A673 (cell line): Measurements from ENCODE around the gene TTLL12. TPM values are rescaled to one million over a fixed set of nuclear protein-coding genes. Genes with fewer than 3 reads are reported as not detected.

Experiments used
- BruUV-seq: library from RNA; stranded (reverse); fragments of 400-500 nt; replicated peaks from 2 replicates; lab custom pipeline; 2021; lab: Mats Ljungman, UMichigan
- CTCF ChIA-PET: fragments of 300-600 bp; sonication (Branson Sonifier 250); formaldehyde crosslinking; loops from one replicate; lab custom pipeline; 2022; ENCODE audit warnings: antibody characterized with exemption; lab: Charles Lee
- POLR2A ChIA-PET: fragments of 300-600 bp; sonication (Branson Sonifier 250); formaldehyde crosslinking; loops from one replicate; lab custom pipeline; 2022; ENCODE audit warnings: antibody characterized with exemption; ENCODE audit not compliant: low non-redundant PET; lab: Charles Lee
- DNase-seq: peaks from one replicate; pipeline ENCODE4 v3.0.0-alpha.2; 2015; ENCODE audit warnings: low spot score
- H3K27ac ChIP-seq: fragments of 200-600 bp; sonication (generic); 2 replicates; pipeline ENCODE4 v1.5.1; 2016; ENCODE audit warnings: mixed run types, low read depth, mild to moderate bottlenecking, mixed read lengths, antibody characterized with exemption, low read length; ENCODE audit not compliant: poor library complexity, severe bottlenecking
- H3K27me3 ChIP-seq: fragments of 200-600 bp; sonication (generic); replicated peaks from 2 replicates; pipeline ENCODE4 v1.6.1; 2017; ENCODE audit warnings: mixed run types, low read depth, mild to moderate bottlenecking, mixed read lengths, antibody characterized with exemption, low read length; ENCODE audit not compliant: insufficient read depth, poor library complexity
- H3K36me3 ChIP-seq: fragments of 200-600 bp; sonication (generic); 2 replicates; pipeline ENCODE4 v1.6.1; 2016; ENCODE audit warnings: mixed run types, mild to moderate bottlenecking, mixed read lengths, antibody characterized with exemption, low read length; ENCODE audit not compliant: insufficient read depth, poor library complexity, severe bottlenecking
- H3K4me1 ChIP-seq: fragments of 200-600 bp; sonication (generic); 2 replicates; pipeline ENCODE4 v1.6.1; 2017; ENCODE audit warnings: mixed run types, mild to moderate bottlenecking, mixed read lengths, antibody characterized with exemption, low read length; ENCODE audit not compliant: insufficient read depth, poor library complexity, severe bottlenecking
- H3K4me3 ChIP-seq: fragments of 200-600 bp; sonication (generic); 2 replicates; pipeline ENCODE4 v1.5.1; 2016; ENCODE audit warnings: low read depth, mixed run types, mild to moderate bottlenecking, mixed read lengths, low read length; ENCODE audit not compliant: poor library complexity, severe bottlenecking
- H3K9me3 ChIP-seq: fragments of 200-600 bp; sonication (generic); 2 replicates; pipeline ENCODE4 v1.6.1; 2016; ENCODE audit warnings: mixed run types, low read depth, mild to moderate bottlenecking, mixed read lengths, antibody characterized with exemption, low read length; ENCODE audit not compliant: poor library complexity, severe bottlenecking
- EZH2 ChIP-seq: fragments of 200-600 bp; sonication (generic); IDR thresholded peaks from 2 replicates; pipeline ENCODE4 v1.6.1; 2017; ENCODE audit warnings: borderline replicate concordance, low read depth, mild to moderate bottlenecking, mixed read lengths, antibody characterized with exemption, low read length; ENCODE audit not compliant: poor library complexity, severe bottlenecking
- intact Hi-C: fragments of 100-400 bp; cut with micrococcal nuclease; formaldehyde crosslinking; loops from one replicate; pipeline ENCODE4 v1.10.0; 2022; ENCODE audit not compliant: unreplicated experiment
- total RNA-seq: library from RNA; stranded (reverse); gene quantifications from 2 replicates; pipeline ENCODE4 v1.2.3, GENCODE V29; 2021
- TF ChIP-seq, protein P1 (sequence below): fragments of 300-800, 200-600 bp; sonication (generic); conservative IDR thresholded peaks from 2 replicates; pipeline ENCODE4 v1.5.1; 2017; ENCODE audit warnings: low read depth, mild to moderate bottlenecking, antibody characterized with exemption, low read length, moderate library complexity, mixed read lengths

The TTLL12 gene
- total RNA-seq, 1 experiment from 2014 or later, result 138 TPM

DNA sequence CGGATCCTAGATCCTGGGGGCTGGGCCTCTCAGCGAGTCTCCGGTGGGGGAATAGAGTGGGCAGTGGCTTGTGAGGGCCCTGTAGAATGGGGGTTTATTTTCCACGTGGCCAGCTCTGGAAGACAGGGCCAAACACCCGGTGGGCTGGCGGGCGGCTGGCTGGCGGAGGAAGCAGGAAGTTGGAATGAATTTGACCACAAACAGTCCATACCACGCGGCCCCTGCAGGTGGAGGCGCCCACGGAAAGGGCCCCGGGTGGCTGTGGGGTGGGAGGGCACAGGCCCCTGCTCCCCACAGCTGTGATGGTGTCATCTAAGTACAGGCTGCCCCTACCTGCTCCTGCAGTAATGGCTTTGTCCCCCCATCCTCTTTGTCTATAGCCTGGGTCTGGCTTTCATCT is 58.8 kb downstream of the TTLL12 start:
- H3K4me3 ChIP-seq, result no peak overlapping the region
- H3K36me3 ChIP-seq, result peaks cover 6% of the 10 kb centered on the region
- CTCF ChIA-PET, result no interaction called here
- DNase-seq, result no peak
- intact Hi-C loops, result no loop called here
- H3K4me1 ChIP-seq, result peaks cover 6% of the 10 kb centered on the region
- no peaks in the 10 kb centered on the region for H3K9me3 ChIP-seq
- H3K27ac ChIP-seq, result no peak overlapping the region
- POLR2A ChIA-PET, result no interaction called here
- TF ChIP-seq EZH2, result no peak
- TF ChIP-seq, protein P1, sequence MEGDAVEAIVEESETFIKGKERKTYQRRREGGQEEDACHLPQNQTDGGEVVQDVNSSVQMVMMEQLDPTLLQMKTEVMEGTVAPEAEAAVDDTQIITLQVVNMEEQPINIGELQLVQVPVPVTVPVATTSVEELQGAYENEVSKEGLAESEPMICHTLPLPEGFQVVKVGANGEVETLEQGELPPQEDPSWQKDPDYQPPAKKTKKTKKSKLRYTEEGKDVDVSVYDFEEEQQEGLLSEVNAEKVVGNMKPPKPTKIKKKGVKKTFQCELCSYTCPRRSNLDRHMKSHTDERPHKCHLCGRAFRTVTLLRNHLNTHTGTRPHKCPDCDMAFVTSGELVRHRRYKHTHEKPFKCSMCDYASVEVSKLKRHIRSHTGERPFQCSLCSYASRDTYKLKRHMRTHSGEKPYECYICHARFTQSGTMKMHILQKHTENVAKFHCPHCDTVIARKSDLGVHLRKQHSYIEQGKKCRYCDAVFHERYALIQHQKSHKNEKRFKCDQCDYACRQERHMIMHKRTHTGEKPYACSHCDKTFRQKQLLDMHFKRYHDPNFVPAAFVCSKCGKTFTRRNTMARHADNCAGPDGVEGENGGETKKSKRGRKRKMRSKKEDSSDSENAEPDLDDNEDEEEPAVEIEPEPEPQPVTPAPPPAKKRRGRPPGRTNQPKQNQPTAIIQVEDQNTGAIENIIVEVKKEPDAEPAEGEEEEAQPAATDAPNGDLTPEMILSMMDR, result no peak
- no peaks in the 10 kb centered on the region for H3K27me3 ChIP-seq
- no TSS peak for BruUV-seq

DNA sequence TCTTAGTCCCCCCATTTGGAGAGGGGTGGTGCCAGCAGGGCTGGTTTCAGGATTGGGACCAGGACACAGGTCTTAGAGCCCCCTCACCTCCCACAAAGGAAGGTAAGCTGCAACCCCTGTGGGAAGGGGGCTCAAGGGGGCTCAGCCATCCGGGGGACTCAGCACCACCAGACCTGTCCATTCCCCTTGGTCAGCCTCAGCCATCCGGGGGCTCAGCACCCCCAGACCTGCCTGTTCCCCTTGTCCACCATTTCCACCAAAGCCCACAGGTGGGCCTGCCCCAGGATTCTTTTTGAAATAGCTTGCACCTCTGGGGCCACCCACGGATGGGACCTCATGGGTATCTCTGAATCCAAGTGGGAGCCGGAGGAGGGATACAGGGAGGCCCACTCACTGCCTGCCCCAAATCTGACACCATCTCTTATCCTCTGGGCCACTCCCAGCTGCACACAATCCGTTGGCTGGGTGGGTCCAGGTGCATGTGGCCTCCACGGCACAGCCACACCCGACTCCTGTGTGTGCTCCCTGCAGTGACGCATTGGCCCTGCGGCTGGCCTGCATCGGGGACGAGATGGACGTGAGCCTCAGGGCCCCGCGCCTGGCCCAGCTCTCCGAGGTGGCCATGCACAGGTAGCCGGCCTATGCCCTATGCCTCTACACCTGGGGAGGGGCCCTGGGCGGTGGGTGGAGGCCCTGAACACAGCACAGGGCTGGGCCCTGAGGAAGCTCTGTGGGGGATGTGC is 59.6 kb downstream of the TTLL12 start:
- intact Hi-C loops, result no loop called here
- H3K27ac ChIP-seq, result no peak overlapping the region
- H3K36me3 ChIP-seq, result no peaks in the 10 kb centered on the region
- no peak for DNase-seq
- H3K4me3 ChIP-seq, result no peak overlapping the region
- no TSS peak for BruUV-seq
- H3K4me1 ChIP-seq, result peaks cover 6% of the 10 kb centered on the region
- ChIA-PET CTCF (no interaction called here), POLR2A (no interaction called here)
- TF ChIP-seq, protein P1, result no peak
- no peak for TF ChIP-seq EZH2
- H3K9me3 ChIP-seq, result no peaks in the 10 kb centered on the region
- H3K27me3 ChIP-seq, result no peaks in the 10 kb centered on the region

DNA sequence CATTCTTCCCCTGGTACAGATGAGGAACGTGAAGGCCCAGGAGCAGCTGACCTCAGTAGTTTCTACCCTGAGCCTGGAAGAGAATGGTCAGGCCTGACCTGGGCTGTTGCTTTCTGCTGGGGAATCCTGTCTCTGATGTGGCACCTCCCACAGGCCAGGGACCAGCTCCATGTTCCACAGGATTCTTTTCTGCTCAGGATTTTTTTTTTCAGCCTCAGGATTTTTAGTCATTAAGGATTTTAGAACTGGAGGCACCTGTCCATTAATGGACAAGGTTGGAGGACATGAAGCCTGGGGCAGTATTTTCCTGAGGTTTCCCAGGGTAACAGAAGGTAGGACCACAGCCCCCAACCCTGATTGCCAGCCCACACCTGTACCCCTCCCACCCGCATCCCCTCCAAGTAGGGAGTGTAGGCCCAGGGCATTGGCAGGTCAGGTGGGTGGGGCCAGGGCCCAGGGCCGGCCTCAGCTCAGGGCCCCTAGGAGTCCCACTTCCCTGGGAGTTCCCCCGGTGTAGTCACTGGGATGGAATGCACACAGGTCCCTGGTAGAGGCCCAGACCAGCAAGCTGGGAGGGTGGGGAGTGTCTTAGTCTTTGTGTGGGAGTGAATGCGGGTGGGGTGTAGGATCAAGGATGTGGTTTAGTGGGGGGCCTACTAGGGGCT is 60.3 kb downstream of the TTLL12 start:
- POLR2A ChIA-PET, result no interaction called here

More for the DNA sequence above, 60.3 kb downstream of the TTLL12 start:
- Histone ChIP-seq H3K36me3 (no peaks in the 10 kb centered on the region), H3K9me3 (no peaks in the 10 kb centered on the region), H3K4me1 (peaks cover 6% of the 10 kb centered on the region), H3K27me3 (no peaks in the 10 kb centered on the region), H3K4me3 (no peak overlapping the region), H3K27ac (no peak overlapping the region)
- CTCF ChIA-PET, result no interaction called here
- DNase-seq, result no peak
- BruUV-seq, result no TSS peak
- no peak for TF ChIP-seq EZH2
- TF ChIP-seq, protein P1, result no peak
- intact Hi-C loops, result no loop called here
